Fibroblast of peridontal ligament (primary cell): ENCODE results near the gene PIK3CB.
"Not testable (repeated sequence)": the region's sequence is repeated elsewhere in the genome, so short reads cannot be mapped to it uniquely, and the experiment has no call there.

Experiments
- DNase-seq: peaks from one replicate; pipeline ENCODE4 v3.0.0-alpha.2; 2010; ENCODE audit errors: extremely low read depth

PIK3CB gene

DNA sequence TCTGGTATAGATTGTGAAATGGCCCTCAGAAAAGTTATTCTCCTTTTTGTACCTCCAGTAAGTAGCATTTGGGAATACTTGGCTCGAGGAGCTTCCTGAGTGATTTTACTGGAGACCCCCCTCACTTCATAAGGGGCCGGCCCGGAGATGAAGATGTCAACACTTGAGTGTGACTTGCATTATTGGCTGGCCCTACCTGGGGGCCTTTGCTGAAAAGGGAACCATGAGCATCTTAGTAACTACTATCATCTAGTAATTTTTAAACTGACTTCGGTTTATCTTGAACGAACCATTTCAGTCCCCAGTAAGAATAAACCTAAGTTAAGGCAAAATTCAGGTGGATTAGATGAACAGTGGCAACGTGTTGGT lies 224.8 kb downstream of the PIK3CB start:
- no peak for DNase-seq

DNA sequence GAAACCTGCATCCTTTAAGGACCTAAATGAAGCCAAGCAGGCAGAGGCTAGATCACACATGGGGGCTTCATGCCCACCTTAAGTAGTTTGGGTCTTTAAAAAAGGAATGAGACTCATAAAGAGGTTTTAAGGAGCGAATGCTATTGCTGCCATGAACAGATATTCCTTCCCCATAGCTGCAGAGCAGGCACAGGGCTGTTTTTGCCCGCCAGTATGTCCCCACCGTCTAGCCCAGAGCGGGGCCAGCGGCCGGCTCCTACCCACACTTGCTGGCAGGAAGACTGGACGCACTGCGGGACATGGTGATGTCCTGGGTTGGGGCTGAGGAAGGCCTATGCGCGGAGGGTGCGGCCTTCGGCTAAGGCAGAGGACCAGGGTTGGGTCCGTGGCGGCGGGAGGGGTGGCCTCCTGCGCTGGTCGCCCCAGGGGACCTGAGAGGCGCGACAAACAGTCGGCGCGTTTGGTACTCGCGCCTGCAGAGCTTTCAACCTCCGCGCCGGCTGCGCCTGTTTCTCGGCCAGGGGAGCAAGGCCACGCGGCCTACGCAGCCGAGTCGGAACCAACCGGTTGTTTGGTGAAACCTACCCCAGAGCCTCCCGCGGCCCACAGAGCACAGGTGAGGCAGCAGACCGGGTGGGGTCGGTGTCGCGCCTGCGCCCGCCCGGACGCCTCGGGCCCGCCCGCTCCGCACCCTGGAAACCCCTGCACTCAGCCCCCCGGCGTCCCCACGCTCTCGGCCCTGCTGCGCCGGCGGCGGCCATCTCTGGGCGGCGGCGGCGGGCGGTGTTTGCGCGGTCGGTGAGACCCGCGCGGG lies 226.2 kb downstream of the PIK3CB start, which contains the start of gene FAIM:
FAIM (plus strand) TSS at position 450 of the 814 bp plus-strand sequence. CDS start 10,956 bp downstream, outside the sequence.
- DNase-seq, result peak; percentile 66

DNA sequence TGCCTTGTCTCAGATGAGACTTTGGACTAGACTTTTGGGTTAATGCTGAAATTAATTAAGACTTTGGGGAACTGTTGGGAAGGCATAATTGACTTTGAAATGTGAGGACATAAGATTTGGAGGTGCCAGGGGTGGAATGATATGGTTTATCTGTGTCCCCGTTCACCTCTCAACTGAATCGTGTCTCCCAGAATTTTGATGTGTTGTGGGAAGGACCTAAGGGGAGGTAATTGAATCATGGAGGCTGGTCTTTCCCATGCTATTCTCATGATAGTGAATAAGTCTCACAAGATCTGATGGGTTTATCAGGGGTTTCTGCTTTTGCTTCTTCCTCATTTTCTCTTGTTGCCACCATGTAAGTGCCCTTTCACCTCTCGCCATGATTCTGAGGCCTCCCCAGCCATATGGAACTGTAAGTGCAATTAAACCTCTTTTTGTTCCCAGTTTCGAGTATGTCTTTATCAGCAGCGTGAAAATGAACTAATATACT lies 230.6 kb downstream of the PIK3CB start:
- not testable (repeated sequence) for DNase-seq
